ENCODE results near the gene ITGA6. TPM values are rescaled to one million over a fixed set of nuclear protein-coding genes. Genes with fewer than 3 reads are reported as not detected.

Gene ITGA6
- total and polyA plus RNA-seq, 8 donors: 43.1 to 93.5 (median 75.1) TPM

DNA sequence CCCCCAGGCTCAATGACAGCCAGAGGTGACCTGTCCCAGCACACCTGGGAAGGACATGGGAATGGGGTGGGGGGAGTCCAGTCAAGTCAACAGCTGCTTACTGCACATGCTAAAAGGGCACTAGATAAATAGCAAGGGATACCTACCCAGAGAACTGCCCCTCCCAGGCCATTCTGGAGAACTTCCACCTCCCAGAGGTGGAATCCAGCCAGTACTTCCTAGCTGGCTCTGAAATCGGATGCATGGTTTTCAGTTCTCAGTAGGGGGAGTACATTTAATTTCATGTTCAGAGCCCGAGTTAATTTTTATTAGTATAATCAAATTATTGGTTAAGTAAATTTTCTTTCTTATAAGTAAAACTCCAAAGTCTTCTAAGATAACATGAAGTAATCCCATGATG, 28.9 kb upstream of the ITGA6 start:
- DNase-seq: no peak
- TF ChIP-seq, protein P1, sequence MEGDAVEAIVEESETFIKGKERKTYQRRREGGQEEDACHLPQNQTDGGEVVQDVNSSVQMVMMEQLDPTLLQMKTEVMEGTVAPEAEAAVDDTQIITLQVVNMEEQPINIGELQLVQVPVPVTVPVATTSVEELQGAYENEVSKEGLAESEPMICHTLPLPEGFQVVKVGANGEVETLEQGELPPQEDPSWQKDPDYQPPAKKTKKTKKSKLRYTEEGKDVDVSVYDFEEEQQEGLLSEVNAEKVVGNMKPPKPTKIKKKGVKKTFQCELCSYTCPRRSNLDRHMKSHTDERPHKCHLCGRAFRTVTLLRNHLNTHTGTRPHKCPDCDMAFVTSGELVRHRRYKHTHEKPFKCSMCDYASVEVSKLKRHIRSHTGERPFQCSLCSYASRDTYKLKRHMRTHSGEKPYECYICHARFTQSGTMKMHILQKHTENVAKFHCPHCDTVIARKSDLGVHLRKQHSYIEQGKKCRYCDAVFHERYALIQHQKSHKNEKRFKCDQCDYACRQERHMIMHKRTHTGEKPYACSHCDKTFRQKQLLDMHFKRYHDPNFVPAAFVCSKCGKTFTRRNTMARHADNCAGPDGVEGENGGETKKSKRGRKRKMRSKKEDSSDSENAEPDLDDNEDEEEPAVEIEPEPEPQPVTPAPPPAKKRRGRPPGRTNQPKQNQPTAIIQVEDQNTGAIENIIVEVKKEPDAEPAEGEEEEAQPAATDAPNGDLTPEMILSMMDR (IDR thresholded peaks at IDR 0.05): no peak
- peaks cover 0 to 11% of the 10 kb centered on the region in 2 donors for H3K4me1 ChIP-seq
- no peak for ATAC-seq
- H3K9me3 ChIP-seq: no peaks in the 10 kb centered on the region
- no peaks in the 10 kb centered on the region for H3K36me3 ChIP-seq
- no peak overlapping the region for H3K4me3 ChIP-seq
- no peaks in the 10 kb centered on the region for H3K27me3 ChIP-seq
- intact Hi-C loops (cut with DNase I): no loop called here
- no peak overlapping the region for H3K27ac ChIP-seq

DNA sequence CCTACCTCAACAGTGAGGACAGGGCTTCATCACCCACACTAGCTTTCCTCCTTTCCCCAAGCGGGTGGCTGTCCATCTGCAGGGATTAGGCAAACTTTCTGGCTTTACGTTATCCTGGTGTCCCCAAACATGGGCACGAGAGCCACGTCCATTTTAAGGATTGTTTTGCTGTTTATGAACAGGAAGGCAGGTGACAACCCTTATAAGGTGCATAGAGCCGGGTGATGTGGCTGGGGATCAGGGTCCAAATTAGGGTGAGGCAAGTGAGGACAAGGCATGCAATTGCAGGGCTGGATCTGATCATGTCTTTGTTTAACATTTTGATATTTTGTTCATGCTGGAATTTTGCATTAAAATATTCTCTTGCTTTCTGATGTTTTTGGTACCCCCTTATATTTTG, 27.6 kb upstream of the ITGA6 start:
- Histone ChIP-seq H3K9me3 (no peaks in the 10 kb centered on the region), H3K36me3 (no peaks in the 10 kb centered on the region), H3K4me3 (no peak overlapping the region), H3K27ac (no peak overlapping the region), H3K4me1 (peaks cover 5 to 15% of the 10 kb centered on the region in 2 donors), H3K27me3 (no peaks in the 10 kb centered on the region)
- intact Hi-C loops (cut with DNase I): no loop called here
- TF ChIP-seq, protein P1 (IDR thresholded peaks at IDR 0.05): no peak
- ATAC-seq (no peak), DNase-seq (no peak)

DNA sequence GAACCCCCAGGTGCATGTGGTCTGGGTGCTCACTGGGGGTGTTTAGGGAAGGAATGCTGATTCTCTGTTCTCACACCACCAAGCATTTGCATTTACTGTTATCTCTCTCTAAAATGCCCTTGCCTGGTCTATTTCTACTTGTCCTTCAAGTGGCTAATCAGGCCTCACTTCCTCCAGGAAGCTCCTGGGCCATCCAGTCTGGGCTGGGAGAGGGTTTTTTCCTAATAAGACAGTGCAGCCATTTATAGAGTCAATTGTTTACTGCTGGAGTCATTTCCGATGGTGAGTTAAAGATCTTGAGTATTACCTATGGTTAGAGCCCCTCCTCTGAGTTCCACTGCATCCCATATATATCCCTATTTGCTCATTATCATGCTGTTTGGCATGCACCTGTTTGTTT, 25.2 kb upstream of the ITGA6 start:
- no peak overlapping the region for H3K27ac ChIP-seq
- TF ChIP-seq, protein P1 (IDR thresholded peaks at IDR 0.05): no peak
- no peaks in the 10 kb centered on the region for H3K27me3 ChIP-seq
- no peaks in the 10 kb centered on the region for H3K9me3 ChIP-seq
- peaks cover 5 to 6% of the 10 kb centered on the region in 2 donors for H3K4me1 ChIP-seq
- DNase-seq (no peak), ATAC-seq (no peak)
- H3K4me3 ChIP-seq: no peak overlapping the region
- intact Hi-C loops (cut with DNase I): no loop called here
- no peaks in the 10 kb centered on the region for H3K36me3 ChIP-seq

GRCh38 chr2:172403402-172403801, 24.0 kb upstream of the ITGA6 start:
- no peaks in the 10 kb centered on the region for H3K36me3 ChIP-seq
- ATAC-seq (no peak), DNase-seq (no peak)
- H3K4me1 ChIP-seq: peaks cover 6 to 8% of the 10 kb centered on the region in 2 donors
- TF ChIP-seq, protein P1 (IDR thresholded peaks at IDR 0.05): no peak
- H3K9me3 ChIP-seq: no peaks in the 10 kb centered on the region
- no peak overlapping the region for H3K27ac ChIP-seq
- H3K27me3 ChIP-seq: no peaks in the 10 kb centered on the region
- no peak overlapping the region for H3K4me3 ChIP-seq
- intact Hi-C loops (cut with DNase I): no loop called here

DNA sequence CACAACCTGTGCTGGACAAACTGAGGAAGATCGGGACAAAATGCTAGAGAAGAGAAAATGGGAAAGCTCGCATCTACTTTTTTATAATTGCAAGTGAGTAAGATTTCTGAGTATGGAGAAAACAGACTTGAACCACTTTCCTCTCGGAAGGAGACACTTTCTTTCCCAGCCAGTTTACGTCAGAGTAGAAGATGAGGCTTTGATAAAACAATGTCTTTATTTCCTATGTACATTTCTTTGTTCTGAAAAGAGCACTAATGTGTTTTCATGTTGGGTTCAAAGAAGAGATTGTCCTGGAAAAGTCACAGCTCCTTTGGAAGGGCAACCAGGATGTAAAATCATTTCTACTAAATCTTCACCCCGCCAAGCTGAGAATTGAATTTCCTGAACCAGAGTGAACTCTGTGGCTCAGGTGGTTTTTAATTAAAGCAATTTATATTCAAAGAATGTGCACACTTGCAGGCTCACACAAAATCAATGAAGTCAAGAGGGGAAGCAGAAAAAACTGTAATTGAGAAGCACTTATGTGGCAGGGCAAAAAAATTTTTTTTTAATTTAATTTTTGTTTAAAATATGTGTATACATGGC, 23.4 kb upstream of the ITGA6 start:
- H3K27ac ChIP-seq: no peak overlapping the region
- no peaks in the 10 kb centered on the region for H3K36me3 ChIP-seq
- peaks cover 6 to 8% of the 10 kb centered on the region in 2 donors for H3K4me1 ChIP-seq
- H3K9me3 ChIP-seq: no peaks in the 10 kb centered on the region
- DNase-seq (no peak), ATAC-seq (no peak)
- no peaks in the 10 kb centered on the region for H3K27me3 ChIP-seq
- no peak overlapping the region for H3K4me3 ChIP-seq
- TF ChIP-seq, protein P1 (IDR thresholded peaks at IDR 0.05): no peak
- intact Hi-C loops (cut with DNase I): no loop called here
